Mesodermal cell (in vitro differentiated cells): ENCODE data around the gene NCK2.

Experiments used
- H3K27ac ChIP-seq: 2 replicates; pipeline ENCODE4 v1.7.0; 2013; ENCODE audit warnings: mild to moderate bottlenecking, low read depth, low read length, moderate library complexity; ENCODE audit not compliant: severe bottlenecking
- H3K36me3 ChIP-seq: 2 replicates; pipeline ENCODE4 v1.7.1; 2013; ENCODE audit warnings: mild to moderate bottlenecking, low read length, moderate library complexity; ENCODE audit not compliant: control insufficient read depth, insufficient read depth
- H3K4me1 ChIP-seq: one replicate; pipeline ENCODE4 v1.7.1; 2013; ENCODE audit warnings: mild to moderate bottlenecking, low read length; ENCODE audit not compliant: insufficient read depth, control insufficient read depth, poor library complexity, severe bottlenecking
- H3K4me3 ChIP-seq: 2 replicates; pipeline ENCODE4 v1.7.0; 2013; ENCODE audit warnings: low read length, control low read depth, mild to moderate bottlenecking; ENCODE audit not compliant: insufficient read depth, poor library complexity, severe bottlenecking; ENCODE audit errors: extremely low read depth
- H3K9me3 ChIP-seq: 2 replicates; pipeline ENCODE4 v1.7.1; 2013; ENCODE audit warnings: mild to moderate bottlenecking, low read length, moderate library complexity; ENCODE audit not compliant: control insufficient read depth
- WGBS, 2 experiments: methylation state at CpG; one replicate each; pipeline ENCODE4 v1.1.5; 2013; ENCODE audit warnings: missing lambda C conversion rate in 2 of 2; ENCODE audit not compliant: insufficient coverage in 2 of 2; 5-methylcytosine and 5-hydroxymethylcytosine counted together

The NCK2 gene

GRCh38 chr2:105827351-105828096 is 82.8 kb downstream of the NCK2 start:
- no peak overlapping the region for H3K4me3 ChIP-seq
- H3K36me3 ChIP-seq = peaks cover 44% of the 10 kb centered on the region
- peaks cover 8% of the 10 kb centered on the region for H3K9me3 ChIP-seq
- WGBS, 2 experiments = no CpG with 5 or more reads among the region's 1 CpG
- no peak overlapping the region for H3K27ac ChIP-seq
- no peaks in the 10 kb centered on the region for H3K4me1 ChIP-seq

- no peak overlapping the region for H3K27ac ChIP-seq
- H3K4me1 ChIP-seq = no peaks in the 10 kb centered on the region
- peaks cover 8% of the 10 kb centered on the region for H3K9me3 ChIP-seq
- H3K36me3 ChIP-seq = peaks cover 33% of the 10 kb centered on the region
- H3K4me3 ChIP-seq = no peak overlapping the region
Observed at GRCh38 chr2:105828558-105828957, 83.8 kb downstream of the NCK2 start.

GRCh38 chr2:105834931-105835330 is 90.2 kb downstream of the NCK2 start:
- peaks cover 6% of the 10 kb centered on the region for H3K36me3 ChIP-seq
- WGBS, 2 experiments = no CpG with 5 or more reads among the region's 1 CpG
- no peaks in the 10 kb centered on the region for H3K4me1 ChIP-seq
- H3K27ac ChIP-seq = no peak overlapping the region
- H3K9me3 ChIP-seq = peaks cover 14% of the 10 kb centered on the region
- no peak overlapping the region for H3K4me3 ChIP-seq

GRCh38 chr2:105836341-105836740 is 91.6 kb downstream of the NCK2 start:
- Histone ChIP-seq H3K27ac (no peak overlapping the region), H3K9me3 (peaks cover 14% of the 10 kb centered on the region), H3K36me3 (no peaks in the 10 kb centered on the region), H3K4me1 (no peaks in the 10 kb centered on the region), H3K4me3 (no peak overlapping the region)
- 85 to 96% methylated on average over 3 to 4 of the region's 4 CpGs for WGBS, 2 experiments

- 100% methylated on average over 1 of the region's 5 CpGs; no CpG with 5 or more reads in 1 of the 2 experiments for WGBS, 2 experiments
- no peaks in the 10 kb centered on the region for H3K36me3 ChIP-seq
- no peaks in the 10 kb centered on the region for H3K4me1 ChIP-seq
- peaks cover 8% of the 10 kb centered on the region for H3K9me3 ChIP-seq
- no peak overlapping the region for H3K27ac ChIP-seq
- H3K4me3 ChIP-seq = no peak overlapping the region
Observed at GRCh38 chr2:105836840-105837692, 92.4 kb downstream of the NCK2 start.

- H3K9me3 ChIP-seq = peaks cover 3% of the 10 kb centered on the region
- WGBS, 2 experiments = 79 to 83% methylated on average over 3 to 4 of the region's 4 CpGs
- no peaks in the 10 kb centered on the region for H3K36me3 ChIP-seq
- no peak overlapping the region for H3K27ac ChIP-seq
- peaks cover 8% of the 10 kb centered on the region for H3K4me1 ChIP-seq
- no peak overlapping the region for H3K4me3 ChIP-seq
Observed at GRCh38 chr2:105839793-105840192, 95.1 kb downstream of the NCK2 start.

- Histone ChIP-seq H3K4me3 (no peak overlapping the region), H3K36me3 (no peaks in the 10 kb centered on the region), H3K9me3 (no peaks in the 10 kb centered on the region), H3K27ac (no peak overlapping the region), H3K4me1 (peaks cover 10% of the 10 kb centered on the region)
- WGBS, 2 experiments = 93% methylated on average over 3 of the region's 4 CpGs; no CpG with 5 or more reads in 1 of the 2 experiments
Observed at GRCh38 chr2:105840933-105841332, 96.2 kb downstream of the NCK2 start.

GRCh38 chr2:105841551-105841950 is 96.8 kb downstream of the NCK2 start:
- H3K9me3 ChIP-seq = no peaks in the 10 kb centered on the region
- no peak overlapping the region for H3K4me3 ChIP-seq
- H3K27ac ChIP-seq = no peak overlapping the region
- WGBS, 2 experiments = 92% methylated on average over 1 to 2 of the region's 2 CpGs
- H3K4me1 ChIP-seq = peaks cover 10% of the 10 kb centered on the region
- H3K36me3 ChIP-seq = no peaks in the 10 kb centered on the region

GRCh38 chr2:105842555-105842954 is 97.8 kb downstream of the NCK2 start:
- 87% methylated on average over 3 of the region's 4 CpGs; no CpG with 5 or more reads in 1 of the 2 experiments for WGBS, 2 experiments
- H3K4me3 ChIP-seq = no peak overlapping the region
- no peaks in the 10 kb centered on the region for H3K9me3 ChIP-seq
- H3K4me1 ChIP-seq = peaks cover 10% of the 10 kb centered on the region
- H3K27ac ChIP-seq = no peak overlapping the region
- peaks cover 6% of the 10 kb centered on the region for H3K36me3 ChIP-seq

- Histone ChIP-seq H3K36me3 (peaks cover 10% of the 10 kb centered on the region), H3K9me3 (no peaks in the 10 kb centered on the region), H3K4me3 (no peak overlapping the region), H3K27ac (no peak overlapping the region), H3K4me1 (peaks cover 10% of the 10 kb centered on the region)
- WGBS, 2 experiments = 72 to 80% methylated on average over 7 to 11 of the region's 12 CpGs
Observed at GRCh38 chr2:105843476-105844374, 99.0 kb downstream of the NCK2 start.
